ENCODE measurements around the gene MRPL57.
A peak's percentile ranks its signal among the peaks of the same experiment; 100 is the strongest.
"Not testable (repeated sequence)": the region's sequence is repeated elsewhere in the genome, so short reads cannot be mapped to it uniquely, and the experiment has no call there.

The MRPL57 gene

GRCh38 chr13:21176215-21176981, at the start of gene MRPL57, which contains the start of gene SKA3:
TSS of gene MRPL57 (plus strand) at chr13:21176658. CDS start at chr13:21176917, 259 bp downstream.
TSS of gene SKA3 (minus strand) at chr13:21176552. CDS start at chr13:21176477, 75 bp downstream.
- peak; percentile 96 to 99 for DNase-seq

GRCh38 chr13:21130116-21130515, 46.3 kb upstream of the MRPL57 start:
- DNase-seq = no peak

- DNase-seq = no peak
Observed at GRCh38 chr13:21133077-21133476, 43.4 kb upstream of the MRPL57 start.

- no peak for DNase-seq
Observed at GRCh38 chr13:21134475-21134874, 42.0 kb upstream of the MRPL57 start.

GRCh38 chr13:21135833-21136232, 40.6 kb upstream of the MRPL57 start:
- DNase-seq = not testable (repeated sequence)

- DNase-seq = no peak
Observed at GRCh38 chr13:21137696-21138095, 38.8 kb upstream of the MRPL57 start.

- no peak for DNase-seq
Observed at GRCh38 chr13:21138561-21138960, 37.9 kb upstream of the MRPL57 start.

- DNase-seq = no peak
Observed at GRCh38 chr13:21139374-21139773, 37.1 kb upstream of the MRPL57 start.

GRCh38 chr13:21142766-21143165, 33.7 kb upstream of the MRPL57 start:
- no peak for DNase-seq

- no peak for DNase-seq
Observed at GRCh38 chr13:21147827-21148226, 28.6 kb upstream of the MRPL57 start.

- no peak for DNase-seq
Observed at GRCh38 chr13:21148557-21149258, 27.8 kb upstream of the MRPL57 start.

GRCh38 chr13:21149568-21149967, 26.9 kb upstream of the MRPL57 start:
- DNase-seq = no peak

GRCh38 chr13:21150013-21150412, 26.4 kb upstream of the MRPL57 start:
- no peak for DNase-seq

- DNase-seq = no peak
Observed at GRCh38 chr13:21152251-21152899, 24.1 kb upstream of the MRPL57 start.

- no peak for DNase-seq
Observed at GRCh38 chr13:21164631-21165030, 11.8 kb upstream of the MRPL57 start.

GRCh38 chr13:21165606-21166005, 10.9 kb upstream of the MRPL57 start:
- DNase-seq = not testable (repeated sequence)

- DNase-seq = no peak
Observed at GRCh38 chr13:21171420-21171819, 5.0 kb upstream of the MRPL57 start.

- not testable (repeated sequence) for DNase-seq
Observed at GRCh38 chr13:21173767-21174166, 2.7 kb upstream of the MRPL57 start.

GRCh38 chr13:21175656-21176214, 723 bp upstream of the MRPL57 start:
- DNase-seq = no peak

- peak; percentile 36 to 71 for DNase-seq
Observed at GRCh38 chr13:21176982-21177284, 475 bp downstream of the MRPL57 start.

GRCh38 chr13:21181671-21182070, 5.2 kb downstream of the MRPL57 start:
- DNase-seq = no peak

GRCh38 chr13:21186410-21186809, 10.0 kb downstream of the MRPL57 start:
- not testable (repeated sequence) for DNase-seq

- not testable (repeated sequence) for DNase-seq
Observed at GRCh38 chr13:21194756-21195155, 18.3 kb downstream of the MRPL57 start.

All from NCI-H524 (cell line).